Measurements from ENCODE around the gene CAPN11.

- no peak for TF ChIP-seq POLR2AphosphoS5 (IDR thresholded peaks at IDR 0.05)
- TF ChIP-seq, protein P1, sequence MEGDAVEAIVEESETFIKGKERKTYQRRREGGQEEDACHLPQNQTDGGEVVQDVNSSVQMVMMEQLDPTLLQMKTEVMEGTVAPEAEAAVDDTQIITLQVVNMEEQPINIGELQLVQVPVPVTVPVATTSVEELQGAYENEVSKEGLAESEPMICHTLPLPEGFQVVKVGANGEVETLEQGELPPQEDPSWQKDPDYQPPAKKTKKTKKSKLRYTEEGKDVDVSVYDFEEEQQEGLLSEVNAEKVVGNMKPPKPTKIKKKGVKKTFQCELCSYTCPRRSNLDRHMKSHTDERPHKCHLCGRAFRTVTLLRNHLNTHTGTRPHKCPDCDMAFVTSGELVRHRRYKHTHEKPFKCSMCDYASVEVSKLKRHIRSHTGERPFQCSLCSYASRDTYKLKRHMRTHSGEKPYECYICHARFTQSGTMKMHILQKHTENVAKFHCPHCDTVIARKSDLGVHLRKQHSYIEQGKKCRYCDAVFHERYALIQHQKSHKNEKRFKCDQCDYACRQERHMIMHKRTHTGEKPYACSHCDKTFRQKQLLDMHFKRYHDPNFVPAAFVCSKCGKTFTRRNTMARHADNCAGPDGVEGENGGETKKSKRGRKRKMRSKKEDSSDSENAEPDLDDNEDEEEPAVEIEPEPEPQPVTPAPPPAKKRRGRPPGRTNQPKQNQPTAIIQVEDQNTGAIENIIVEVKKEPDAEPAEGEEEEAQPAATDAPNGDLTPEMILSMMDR (IDR thresholded peaks at IDR 0.05) = no peak
- TF ChIP-seq POLR2A (IDR thresholded peaks at IDR 0.05) = no peak
Measured at GRCh38 chr6:44203955-44204354, 45.3 kb downstream of the CAPN11 start.

Data from stomach (tissue), 4 donors.